ENCODE measurements around the gene STK39.

GRCh38 chr2:168294409-168294808 lies 47.0 kb upstream of the STK39 start:
- TF ChIP-seq, protein P1, sequence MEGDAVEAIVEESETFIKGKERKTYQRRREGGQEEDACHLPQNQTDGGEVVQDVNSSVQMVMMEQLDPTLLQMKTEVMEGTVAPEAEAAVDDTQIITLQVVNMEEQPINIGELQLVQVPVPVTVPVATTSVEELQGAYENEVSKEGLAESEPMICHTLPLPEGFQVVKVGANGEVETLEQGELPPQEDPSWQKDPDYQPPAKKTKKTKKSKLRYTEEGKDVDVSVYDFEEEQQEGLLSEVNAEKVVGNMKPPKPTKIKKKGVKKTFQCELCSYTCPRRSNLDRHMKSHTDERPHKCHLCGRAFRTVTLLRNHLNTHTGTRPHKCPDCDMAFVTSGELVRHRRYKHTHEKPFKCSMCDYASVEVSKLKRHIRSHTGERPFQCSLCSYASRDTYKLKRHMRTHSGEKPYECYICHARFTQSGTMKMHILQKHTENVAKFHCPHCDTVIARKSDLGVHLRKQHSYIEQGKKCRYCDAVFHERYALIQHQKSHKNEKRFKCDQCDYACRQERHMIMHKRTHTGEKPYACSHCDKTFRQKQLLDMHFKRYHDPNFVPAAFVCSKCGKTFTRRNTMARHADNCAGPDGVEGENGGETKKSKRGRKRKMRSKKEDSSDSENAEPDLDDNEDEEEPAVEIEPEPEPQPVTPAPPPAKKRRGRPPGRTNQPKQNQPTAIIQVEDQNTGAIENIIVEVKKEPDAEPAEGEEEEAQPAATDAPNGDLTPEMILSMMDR (IDR thresholded peaks at IDR 0.05; ENCODE audit: insufficient read depth, low read length) = no peak
- TF ChIP-seq, protein P2, sequence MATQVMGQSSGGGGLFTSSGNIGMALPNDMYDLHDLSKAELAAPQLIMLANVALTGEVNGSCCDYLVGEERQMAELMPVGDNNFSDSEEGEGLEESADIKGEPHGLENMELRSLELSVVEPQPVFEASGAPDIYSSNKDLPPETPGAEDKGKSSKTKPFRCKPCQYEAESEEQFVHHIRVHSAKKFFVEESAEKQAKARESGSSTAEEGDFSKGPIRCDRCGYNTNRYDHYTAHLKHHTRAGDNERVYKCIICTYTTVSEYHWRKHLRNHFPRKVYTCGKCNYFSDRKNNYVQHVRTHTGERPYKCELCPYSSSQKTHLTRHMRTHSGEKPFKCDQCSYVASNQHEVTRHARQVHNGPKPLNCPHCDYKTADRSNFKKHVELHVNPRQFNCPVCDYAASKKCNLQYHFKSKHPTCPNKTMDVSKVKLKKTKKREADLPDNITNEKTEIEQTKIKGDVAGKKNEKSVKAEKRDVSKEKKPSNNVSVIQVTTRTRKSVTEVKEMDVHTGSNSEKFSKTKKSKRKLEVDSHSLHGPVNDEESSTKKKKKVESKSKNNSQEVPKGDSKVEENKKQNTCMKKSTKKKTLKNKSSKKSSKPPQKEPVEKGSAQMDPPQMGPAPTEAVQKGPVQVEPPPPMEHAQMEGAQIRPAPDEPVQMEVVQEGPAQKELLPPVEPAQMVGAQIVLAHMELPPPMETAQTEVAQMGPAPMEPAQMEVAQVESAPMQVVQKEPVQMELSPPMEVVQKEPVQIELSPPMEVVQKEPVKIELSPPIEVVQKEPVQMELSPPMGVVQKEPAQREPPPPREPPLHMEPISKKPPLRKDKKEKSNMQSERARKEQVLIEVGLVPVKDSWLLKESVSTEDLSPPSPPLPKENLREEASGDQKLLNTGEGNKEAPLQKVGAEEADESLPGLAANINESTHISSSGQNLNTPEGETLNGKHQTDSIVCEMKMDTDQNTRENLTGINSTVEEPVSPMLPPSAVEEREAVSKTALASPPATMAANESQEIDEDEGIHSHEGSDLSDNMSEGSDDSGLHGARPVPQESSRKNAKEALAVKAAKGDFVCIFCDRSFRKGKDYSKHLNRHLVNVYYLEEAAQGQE (IDR thresholded peaks at IDR 0.05; ENCODE audit: insufficient replicate concordance, low read depth) = no peak
- no peak for TF ChIP-seq POLR2AphosphoS5 (IDR thresholded peaks at IDR 0.05; ENCODE audit: low read depth)
- no peak for TF ChIP-seq SPI1 (IDR thresholded peaks at IDR 0.05; ENCODE audit: borderline replicate concordance, low read depth)
- no peak for TF ChIP-seq GABPA (IDR thresholded peaks at IDR 0.05; ENCODE audit: low read depth)

All from HL-60 (cell line).